H9 (cell line): ENCODE data around the gene ASXL1. TPM values are rescaled to one million over a fixed set of nuclear protein-coding genes. Genes with fewer than 3 reads are reported as not detected.

Experiments
- DNase-seq: peaks from one replicate; pipeline ENCODE4 v3.0.0-alpha.2; 2017
- H2AFZ ChIP-seq: one replicate; pipeline ENCODE4 v1.6.1; 2013; ENCODE audit warnings: mild to moderate bottlenecking, low read length, control low read depth, moderate library complexity
- H2AK5ac ChIP-seq: 2 replicates; pipeline ENCODE4 v1.6.1; 2013; ENCODE audit warnings: low read length, control low read depth, mixed read lengths; ENCODE audit not compliant: insufficient read length
- H2BK120ac ChIP-seq: one replicate; pipeline ENCODE4 v1.6.1; 2013; ENCODE audit warnings: low read depth, mild to moderate bottlenecking, low read length, control low read depth, inconsistent platforms; ENCODE audit not compliant: poor library complexity, severe bottlenecking
- H2BK12ac ChIP-seq: 2 replicates; pipeline ENCODE4 v1.6.1; 2013; ENCODE audit warnings: low read length, control low read depth, mixed read lengths, low read depth; ENCODE audit not compliant: insufficient read length
- H2BK15ac ChIP-seq: 2 replicates; pipeline ENCODE4 v1.6.1; 2013; ENCODE audit warnings: low read depth, low read length, control low read depth
- H2BK20ac ChIP-seq: one replicate; pipeline ENCODE4 v1.6.1; 2013; ENCODE audit warnings: low read depth, mild to moderate bottlenecking, low read length, control low read depth, inconsistent platforms; ENCODE audit not compliant: poor library complexity, severe bottlenecking
- H2BK5ac ChIP-seq: 2 replicates; pipeline ENCODE4 v1.6.1; 2013; ENCODE audit warnings: low read length, control low read depth, mixed read lengths; ENCODE audit not compliant: insufficient read length
- H3K14ac ChIP-seq: 2 replicates; pipeline ENCODE4 v1.6.1; 2013; ENCODE audit warnings: low read length, control low read depth; ENCODE audit not compliant: insufficient read depth
- H3K18ac ChIP-seq: 2 replicates; pipeline ENCODE4 v1.6.1; 2013; ENCODE audit warnings: low read depth, mild to moderate bottlenecking, mixed read lengths, low read length, control low read depth; ENCODE audit not compliant: insufficient read length
- H3K23ac ChIP-seq: 2 replicates; pipeline ENCODE4 v1.6.1; 2013; ENCODE audit warnings: low read length, control low read depth, mixed read lengths, low read depth; ENCODE audit not compliant: insufficient read length
- H3K23me2 ChIP-seq: 2 replicates; pipeline ENCODE4 v1.6.1; 2013; ENCODE audit warnings: low read depth, mild to moderate bottlenecking, mixed read lengths, low read length, control low read depth; ENCODE audit not compliant: insufficient read length, poor library complexity, severe bottlenecking
- H3K27ac ChIP-seq: 2 replicates; pipeline ENCODE4 v1.5.1; 2013; ENCODE audit warnings: low read length, control low read depth, mixed read lengths, low read depth; ENCODE audit not compliant: insufficient read length
- H3K27me3 ChIP-seq: 2 replicates; pipeline ENCODE4 v1.6.1; 2013; ENCODE audit warnings: low read length, control low read depth, inconsistent platforms; ENCODE audit not compliant: insufficient read depth
- H3K4ac ChIP-seq: 2 replicates; pipeline ENCODE4 v1.6.1; 2013; ENCODE audit warnings: low read depth, mild to moderate bottlenecking, control low read depth, inconsistent platforms, low read length, moderate library complexity
- H3K4me1 ChIP-seq: 2 replicates; pipeline ENCODE4 v1.6.1; 2013; ENCODE audit warnings: low read length, control low read depth, inconsistent platforms; ENCODE audit not compliant: insufficient read depth
- H3K4me2 ChIP-seq: 2 replicates; pipeline ENCODE4 v1.6.1; 2013; ENCODE audit warnings: low read length, control low read depth, mixed read lengths; ENCODE audit not compliant: insufficient read length, insufficient read depth
- H3K56ac ChIP-seq: 2 replicates; pipeline ENCODE4 v1.6.1; 2013; ENCODE audit warnings: low read depth, mild to moderate bottlenecking, mixed read lengths, low read length, control low read depth; ENCODE audit not compliant: insufficient read length
- H3K79me1 ChIP-seq: 2 replicates; pipeline ENCODE4 v1.6.1; 2013; ENCODE audit warnings: low read depth, mild to moderate bottlenecking, moderate library complexity, low read length, control low read depth, inconsistent platforms; ENCODE audit not compliant: insufficient read depth, poor library complexity, severe bottlenecking
- H3K79me2 ChIP-seq: 2 replicates; pipeline ENCODE4 v1.6.1; 2013; ENCODE audit warnings: low read length, control low read depth, inconsistent platforms; ENCODE audit not compliant: insufficient read depth
- H3K9ac ChIP-seq: 2 replicates; pipeline ENCODE4 v1.6.1; 2013; ENCODE audit warnings: low read length, control low read depth, mixed read lengths; ENCODE audit not compliant: insufficient read length; ENCODE audit errors: extremely low read depth
- H3K9me3 ChIP-seq: one replicate; pipeline ENCODE4 v1.6.1; 2013; ENCODE audit warnings: low read depth, low read length, inconsistent platforms; ENCODE audit not compliant: control insufficient read depth
- H3T11ph ChIP-seq: one replicate; pipeline ENCODE4 v1.6.1; 2013; ENCODE audit warnings: mild to moderate bottlenecking, low read length, control low read depth, inconsistent platforms
- H4K20me1 ChIP-seq: one replicate; pipeline ENCODE4 v1.6.1; 2013; ENCODE audit not compliant: control insufficient read depth, insufficient read length, insufficient read depth
- H4K5ac ChIP-seq: 2 replicates; pipeline ENCODE4 v1.6.1; 2013; ENCODE audit warnings: low read depth, mild to moderate bottlenecking, mixed read lengths, low read length, control low read depth; ENCODE audit not compliant: insufficient read length
- H4K8ac ChIP-seq: replicated peaks from 2 replicates; pipeline ENCODE4 v1.6.1; 2013; ENCODE audit warnings: low read length, control low read depth, mixed read lengths, low read depth; ENCODE audit not compliant: insufficient read length
- H4K91ac ChIP-seq: 2 replicates; pipeline ENCODE4 v1.6.1; 2013; ENCODE audit warnings: low read depth, mild to moderate bottlenecking, moderate library complexity, mixed read lengths, low read length, control low read depth; ENCODE audit not compliant: insufficient read length
- H3K27ac Mint-ChIP-seq, 3 experiments: 2 replicates in 2 of 3; 3 replicates in 1 of 3; pipeline ENCODE4 v1.8.0; 2020 to 2021; ENCODE audit warnings: mixed read lengths in 3 of 3, mild to moderate bottlenecking in 1 of 3, moderate library complexity in 1 of 3
- H3K27me3 Mint-ChIP-seq: 2 replicates; pipeline ENCODE4 v1.8.0; 2021; ENCODE audit warnings: low read depth, mild to moderate bottlenecking, moderate library complexity, mixed read lengths
- H3K36me3 Mint-ChIP-seq, 3 experiments: 2 replicates in 2 of 3; 3 replicates in 1 of 3; pipeline ENCODE4 v1.8.0; 2020 to 2021; ENCODE audit warnings: low read depth in 3 of 3, mixed read lengths in 3 of 3; ENCODE audit not compliant: insufficient read depth in 1 of 3
- H3K4me1 Mint-ChIP-seq, 2 experiments: 2 replicates each; pipeline ENCODE4 v1.8.0; 2020; ENCODE audit warnings: mixed read lengths in 2 of 2
- H3K4me3 Mint-ChIP-seq, 2 experiments: 2 replicates in 1 of 2; 3 replicates in 1 of 2; pipeline ENCODE4 v1.8.0; 2020 to 2021; ENCODE audit warnings: mild to moderate bottlenecking in 2 of 2, mixed read lengths in 2 of 2, moderate library complexity in 1 of 2
- H3K9me3 Mint-ChIP-seq, 2 experiments: 2 replicates in 1 of 2; 3 replicates in 1 of 2; pipeline ENCODE4 v1.8.0; 2020; ENCODE audit warnings: mild to moderate bottlenecking in 2 of 2, mixed read lengths in 2 of 2, moderate library complexity in 1 of 2
- WGBS: extraction: QIAGEN DNeasy Blood & Tissue Kit; methylation state at CpG from one replicate; pipeline ENCODE4 v1.1.7; 2013; ENCODE audit warnings: missing lambda C conversion rate, low lambda C conversion rate, mixed read lengths; ENCODE audit not compliant: insufficient read length; ENCODE audit errors: extremely low coverage; 5-methylcytosine and 5-hydroxymethylcytosine counted together
- total RNA-seq: library from RNA; stranded (reverse); gene quantifications from 2 replicates; pipeline ENCODE4 v1.2.1, GENCODE V29; 2021
- TF ChIP-seq, protein P1 (sequence below): fragments of 200-600 bp; sonication (generic); conservative IDR thresholded peaks from 3 replicates; pipeline ENCODE4 v1.8.0; 2021; ENCODE audit warnings: antibody characterized with exemption, mild to moderate bottlenecking

Gene ASXL1
- total RNA-seq, 1 experiment from 2014 or later = 39.5 TPM

GRCh38 chr20:32472581-32473207, 114.6 kb downstream of the ASXL1 start:
- H3K9ac ChIP-seq = no peak overlapping the region
- H3K27me3 Mint-ChIP-seq = no peaks in the 10 kb centered on the region; the same call in 1 of the 2 replicates
- TF ChIP-seq, protein P1, sequence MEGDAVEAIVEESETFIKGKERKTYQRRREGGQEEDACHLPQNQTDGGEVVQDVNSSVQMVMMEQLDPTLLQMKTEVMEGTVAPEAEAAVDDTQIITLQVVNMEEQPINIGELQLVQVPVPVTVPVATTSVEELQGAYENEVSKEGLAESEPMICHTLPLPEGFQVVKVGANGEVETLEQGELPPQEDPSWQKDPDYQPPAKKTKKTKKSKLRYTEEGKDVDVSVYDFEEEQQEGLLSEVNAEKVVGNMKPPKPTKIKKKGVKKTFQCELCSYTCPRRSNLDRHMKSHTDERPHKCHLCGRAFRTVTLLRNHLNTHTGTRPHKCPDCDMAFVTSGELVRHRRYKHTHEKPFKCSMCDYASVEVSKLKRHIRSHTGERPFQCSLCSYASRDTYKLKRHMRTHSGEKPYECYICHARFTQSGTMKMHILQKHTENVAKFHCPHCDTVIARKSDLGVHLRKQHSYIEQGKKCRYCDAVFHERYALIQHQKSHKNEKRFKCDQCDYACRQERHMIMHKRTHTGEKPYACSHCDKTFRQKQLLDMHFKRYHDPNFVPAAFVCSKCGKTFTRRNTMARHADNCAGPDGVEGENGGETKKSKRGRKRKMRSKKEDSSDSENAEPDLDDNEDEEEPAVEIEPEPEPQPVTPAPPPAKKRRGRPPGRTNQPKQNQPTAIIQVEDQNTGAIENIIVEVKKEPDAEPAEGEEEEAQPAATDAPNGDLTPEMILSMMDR = no peak
- H2BK15ac ChIP-seq = no peak overlapping the region
- H3K79me2 ChIP-seq = no peaks in the 10 kb centered on the region; the same call in 1 of the 2 replicates
- no peaks in the 10 kb centered on the region for H3K9me3 Mint-ChIP-seq
- no peaks in the 10 kb centered on the region for H4K20me1 ChIP-seq
- no peaks in the 10 kb centered on the region for H3K23me2 ChIP-seq
- H3K4me1 Mint-ChIP-seq = peaks cover 42 to 43% of the 10 kb centered on the region in 2 experiments
- no peak overlapping the region for H3K18ac ChIP-seq
- H3K23ac ChIP-seq = no peak overlapping the region
- H2BK12ac ChIP-seq = no peak overlapping the region
- H3K4me2 ChIP-seq = no peak overlapping the region
- DNase-seq = no peak
- no peak overlapping the region for H3K56ac ChIP-seq
- no peak overlapping the region for H2BK20ac ChIP-seq
- H2AK5ac ChIP-seq = no peak overlapping the region
- H3K79me1 ChIP-seq = no peaks in the 10 kb centered on the region
- H2BK5ac ChIP-seq = no peak overlapping the region
- WGBS = no CpG with 5 or more reads among the region's 6 CpGs
- no peak overlapping the region for H3K4me3 Mint-ChIP-seq
- H3K9me3 ChIP-seq = no peaks in the 10 kb centered on the region
- no peaks in the 10 kb centered on the region for H3K27me3 ChIP-seq
- H2BK120ac ChIP-seq = no peak overlapping the region
- no peak overlapping the region for H4K91ac ChIP-seq
- peaks cover 4 to 20% (median 18%) of the 10 kb centered on the region in 3 experiments; a peak in 5 of 7 replicates for H3K36me3 Mint-ChIP-seq
- H3K14ac ChIP-seq = no peak overlapping the region
- H3K27ac ChIP-seq = no peak overlapping the region
- H3T11ph ChIP-seq = no peak overlapping the region
- no peaks in the 10 kb centered on the region; the same call in 1 of the 2 replicates for H3K4me1 ChIP-seq
- no peak overlapping the region for H2AFZ ChIP-seq
- no peak overlapping the region for H4K5ac ChIP-seq
- H3K4ac ChIP-seq = no peak overlapping the region
- H4K8ac ChIP-seq = no peak overlapping the region
- H3K27ac Mint-ChIP-seq = 0 out of 7 replicates have a peak overlapping the region, but pooled peaks of 1 of the 3 experiments have one; percentile 68
